H1 (cell line): Measurements from ENCODE around the gene MYL6B. TPM values are rescaled to one million over a fixed set of nuclear protein-coding genes. Genes with fewer than 3 reads are reported as not detected.

Experiments
- CTCF ChIA-PET: fragments of 300-600 bp; sonication (Branson Sonifier 250); formaldehyde crosslinking; loops from one replicate; lab custom pipeline; 2021; ENCODE audit not compliant: partially characterized antibody; lab: Charles Lee
- POLR2A ChIA-PET: fragments of 300-600 bp; sonication (Branson Sonifier 250); formaldehyde crosslinking; loops from one replicate; lab custom pipeline; 2021; ENCODE audit warnings: inconsistent platforms; ENCODE audit not compliant: partially characterized antibody; lab: Charles Lee
- DNase-seq, 2 experiments: peaks; one replicate each; pipeline versions ENCODE4 v3.0.0 to v3.0.0-alpha.2; 2010 to 2022; ENCODE audit warnings: low spot score in 2 of 2, low read depth in 1 of 2, mixed read lengths in 1 of 2
- FAIRE-seq: peaks from 2 replicates; lab custom pipeline; 2011; peaks lifted over from hg19 to GRCh38; lab: Jason Lieb, UNC
- H2AFZ ChIP-seq: 2 replicates; pipeline ENCODE4 v1.8.1; 2012; ENCODE audit warnings: low read length, inconsistent platforms
- H2AK5ac ChIP-seq: 2 replicates; pipeline ENCODE4 v1.6.1; 2013; ENCODE audit warnings: low read depth, low read length
- H2BK120ac ChIP-seq: replicated peaks from 2 replicates; pipeline ENCODE3; 2013; ENCODE audit warnings: low read depth, low read length, inconsistent platforms
- H2BK12ac ChIP-seq: 2 replicates; pipeline ENCODE4 v1.6.1; 2013; ENCODE audit warnings: low read depth, low read length
- H2BK15ac ChIP-seq: 2 replicates; pipeline ENCODE4 v1.6.1; 2013; ENCODE audit warnings: low read length
- H2BK20ac ChIP-seq: 2 replicates; pipeline ENCODE4 v1.6.1; 2013; ENCODE audit warnings: low read length
- H2BK5ac ChIP-seq: 2 replicates; pipeline ENCODE4 v1.6.1; 2013; ENCODE audit warnings: low read depth, low read length
- H3K14ac ChIP-seq: 2 replicates; pipeline ENCODE4 v1.6.1; 2013; ENCODE audit warnings: inconsistent platforms; ENCODE audit not compliant: insufficient read length
- H3K18ac ChIP-seq: 2 replicates; pipeline ENCODE4 v1.6.1; 2013; ENCODE audit warnings: low read length; ENCODE audit errors: extremely low read depth
- H3K23ac ChIP-seq: 2 replicates; pipeline ENCODE4 v1.6.1; 2013; ENCODE audit warnings: inconsistent platforms; ENCODE audit not compliant: insufficient read length
- H3K23me2 ChIP-seq: 2 replicates; pipeline ENCODE4 v1.6.1; 2013; ENCODE audit warnings: low read depth, low read length
- H3K27ac ChIP-seq: 2 replicates; pipeline ENCODE4 v1.6.1; 2011; ENCODE audit warnings: low read depth, low read length, inconsistent platforms
- H3K27me3 ChIP-seq, 4 experiments: replicated peaks in 1 of 4; 1 replicate in 1 of 4; 2 replicates in 3 of 4; pipeline versions ENCODE4 v1.6.1 to v1.8.1; 2011 to 2013; ENCODE audit warnings: low read length in 3 of 4, mild to moderate bottlenecking in 3 of 4, inconsistent platforms in 2 of 4, mixed read lengths in 2 of 4, moderate library complexity in 1 of 4; ENCODE audit not compliant: control insufficient read depth in 3 of 4, insufficient read depth in 3 of 4; ENCODE audit errors: extremely low read depth in 1 of 4
- H3K36me3 ChIP-seq, 4 experiments: 2 replicates each; pipeline versions ENCODE4 v1.6.1 to v1.8.1; 2011 to 2013; ENCODE audit warnings: mild to moderate bottlenecking in 4 of 4, low read length in 3 of 4, moderate library complexity in 2 of 4, control low read depth in 1 of 4, inconsistent platforms in 1 of 4; ENCODE audit not compliant: insufficient read depth in 4 of 4, control insufficient read depth in 2 of 4
- H3K4ac ChIP-seq: replicated peaks from 2 replicates; pipeline ENCODE3; 2013; ENCODE audit warnings: low read length, low read depth, mixed read lengths, inconsistent platforms; ENCODE audit not compliant: insufficient read length
- H3K4me1 ChIP-seq, 4 experiments: replicated peaks in 1 of 4; 1 replicate in 1 of 4; 2 replicates in 3 of 4; pipeline versions ENCODE4 v1.6.1 to v1.8.1; 2011 to 2013; ENCODE audit warnings: low read length in 3 of 4, inconsistent platforms in 2 of 4, mixed read lengths in 1 of 4; ENCODE audit not compliant: insufficient read depth in 4 of 4, control insufficient read depth in 3 of 4
- H3K4me2 ChIP-seq, 2 experiments: 2 replicates each; pipeline versions ENCODE4 v1.6.1 to v1.8.1; 2011 to 2013; ENCODE audit warnings: low read depth in 2 of 2, low read length in 2 of 2, control low read depth in 1 of 2, inconsistent platforms in 1 of 2, mild to moderate bottlenecking in 1 of 2; ENCODE audit not compliant: insufficient read depth in 1 of 2
- H3K4me3 ChIP-seq, 4 experiments: fragments of 200-600, 300-600 bp in 1 of 4; sonication (generic), shearing (Covaris generic), sonication (Bioruptor Twin) in 1 of 4; 2 replicates each; pipeline versions ENCODE4 v1.5.1 to v1.8.1; 2011 to 2016; ENCODE audit warnings: low read length in 4 of 4, low read depth in 3 of 4, control low read depth in 2 of 4, inconsistent platforms in 2 of 4, mild to moderate bottlenecking in 2 of 4, mixed read lengths in 1 of 4, moderate library complexity in 1 of 4; ENCODE audit not compliant: insufficient read depth in 2 of 4; ENCODE audit errors: extremely low read depth in 1 of 4
- H3K56ac ChIP-seq: replicated peaks from 2 replicates; pipeline ENCODE3; 2013; ENCODE audit warnings: low read depth, mild to moderate bottlenecking, mixed read lengths, low read length, inconsistent platforms; ENCODE audit not compliant: insufficient read length
- H3K79me1 ChIP-seq: 2 replicates; pipeline ENCODE4 v1.6.1; 2013; ENCODE audit warnings: low read depth, low read length, control low read depth
- H3K79me2 ChIP-seq, 2 experiments: 2 replicates each; pipeline versions ENCODE4 v1.6.1 to v1.8.1; 2012 to 2013; ENCODE audit warnings: low read length in 2 of 2, mild to moderate bottlenecking in 2 of 2, inconsistent platforms in 1 of 2; ENCODE audit not compliant: insufficient read depth in 2 of 2, control insufficient read depth in 1 of 2
- H3K9ac ChIP-seq, 4 experiments: replicated peaks in 1 of 4; 1 replicate in 1 of 4; 2 replicates in 3 of 4; pipeline versions ENCODE4 v1.6.1 to v1.8.1; 2011 to 2013; ENCODE audit warnings: low read depth in 3 of 4, low read length in 3 of 4, control low read depth in 2 of 4, mild to moderate bottlenecking in 2 of 4, moderate library complexity in 2 of 4, inconsistent platforms in 1 of 4; ENCODE audit errors: extremely low read depth in 1 of 4
- H3K9me3 ChIP-seq, 2 experiments: 2 replicates each; pipeline versions ENCODE4 v1.6.1 to v1.8.1; 2012 to 2013; ENCODE audit warnings: mild to moderate bottlenecking in 2 of 2, moderate library complexity in 2 of 2, control low read depth in 1 of 2, inconsistent platforms in 1 of 2, low read depth in 1 of 2, low read length in 1 of 2, mixed read lengths in 1 of 2; ENCODE audit not compliant: insufficient read depth in 2 of 2
- H4K20me1 ChIP-seq, 2 experiments: replicated peaks in 1 of 2; 2 replicates each; pipeline versions ENCODE3 to v1.8.1; 2011 to 2013; ENCODE audit warnings: inconsistent platforms in 2 of 2, low read length in 2 of 2, mild to moderate bottlenecking in 1 of 2; ENCODE audit not compliant: insufficient read depth in 2 of 2, control insufficient read depth in 1 of 2
- H4K5ac ChIP-seq: 2 replicates; pipeline ENCODE4 v1.6.1; 2013; ENCODE audit warnings: low read length, low read depth, mixed read lengths, inconsistent platforms; ENCODE audit not compliant: insufficient read length
- H4K8ac ChIP-seq: 2 replicates; pipeline ENCODE4 v1.8.0; 2013; ENCODE audit warnings: mild to moderate bottlenecking, moderate library complexity, low read length, inconsistent platforms; ENCODE audit not compliant: insufficient read depth; ENCODE audit errors: extremely low read depth
- H4K91ac ChIP-seq: replicated peaks from 2 replicates; pipeline ENCODE3; 2013; ENCODE audit warnings: low read length, mixed read lengths, inconsistent platforms; ENCODE audit not compliant: insufficient read length
- CBX5 ChIP-seq: fragments of 300-800, 300-1000 bp; sonication (generic); IDR thresholded peaks from 2 replicates; pipeline ENCODE4 v1.7.1; 2016; ENCODE audit warnings: antibody characterized with exemption, low read length, low read depth
- CBX8 ChIP-seq: fragments of 300-800, 300-1000 bp; sonication (generic); IDR thresholded peaks from 2 replicates; pipeline ENCODE4 v1.7.1; 2016; ENCODE audit warnings: low read depth, low read length, borderline replicate concordance
- EGR1 ChIP-seq: IDR thresholded peaks from 2 replicates; pipeline ENCODE4 v1.6.1; 2011; ENCODE audit warnings: low read depth, low read length, borderline replicate concordance
- FOSL1 ChIP-seq: IDR thresholded peaks from 2 replicates; pipeline ENCODE4 v1.6.1; 2011; ENCODE audit warnings: mild to moderate bottlenecking, low read depth, low read length, moderate library complexity; ENCODE audit not compliant: insufficient read depth
- JUN ChIP-seq: IDR thresholded peaks from 2 replicates; pipeline ENCODE4 v1.6.1; 2011; ENCODE audit warnings: low read depth, mild to moderate bottlenecking, improper control_type of control experiment, low read length
- SP4 ChIP-seq: IDR thresholded peaks from 2 replicates; pipeline ENCODE4 v1.6.1; 2012; ENCODE audit warnings: low read length, inconsistent platforms
- TCF12 ChIP-seq: IDR thresholded peaks from 2 replicates; pipeline ENCODE4 v1.6.1; 2011; ENCODE audit warnings: low read depth, mild to moderate bottlenecking, low read length
- WGBS, 2 experiments: shearing (Covaris generic) in 1 of 2; methylation state at CpG; one replicate each; pipeline versions ENCODE4 v1.1.6 to v1.1.7; 2013 to 2015; ENCODE audit warnings: low lambda C conversion rate in 2 of 2, mixed read lengths in 2 of 2, inconsistent platforms in 1 of 2, low coverage in 1 of 2, missing lambda C conversion rate in 1 of 2; ENCODE audit not compliant: insufficient replicate concordance in 2 of 2, insufficient coverage in 1 of 2, insufficient read length in 1 of 2; ENCODE audit errors: extremely low coverage in 1 of 2, missing lambda C conversion rate in 1 of 2; 5-methylcytosine and 5-hydroxymethylcytosine counted together
- polyA plus RNA-seq, 7 experiments: library from polyadenylated mRNA; depleted of rRNA in 3 of 7; stranded (reverse) in 5 of 7; unstranded in 2 of 7; fragments of >200 nt in 5 of 7; fragments of 200-250 nt in 2 of 7; gene quantifications; 1 replicate in 5 of 7; 2 replicates in 1 of 7; 4 replicates in 1 of 7; pipeline versions ENCODE4 v1.2.1 to v1.2.3, GENCODE V29; 2011 to 2013; ENCODE audit warnings: missing spikeins in 2 of 7, mixed read lengths in 2 of 7
- total RNA-seq: library from RNA; stranded (reverse); fragmentation: NEBNext Ultra II Directional; extraction: Animal tissue kit (Norgen Biotek cat#: 25700); gene quantifications from 2 replicates; pipeline ENCODE4 v1.2.1, GENCODE V29; 2021
- TF ChIP-seq, protein P1 (sequence below), 3 experiments: IDR thresholded peaks; 1 replicate in 2 of 3; 2 replicates in 1 of 3; pipeline versions ENCODE4 v1.5.1 to v1.6.1; 2011; ENCODE audit warnings: low read length in 3 of 3, mild to moderate bottlenecking in 3 of 3, inconsistent platforms in 2 of 3, low read depth in 1 of 3, moderate library complexity in 1 of 3; ENCODE audit not compliant: insufficient read depth in 1 of 3; ENCODE audit errors: control extremely low read depth in 1 of 3

The MYL6B gene
- total and polyA plus RNA-seq, 2 of the 8 experiments (the other 6 are each of a cell fraction or from before 2014, with no cell fraction given), result 163 to 202 TPM

DNA sequence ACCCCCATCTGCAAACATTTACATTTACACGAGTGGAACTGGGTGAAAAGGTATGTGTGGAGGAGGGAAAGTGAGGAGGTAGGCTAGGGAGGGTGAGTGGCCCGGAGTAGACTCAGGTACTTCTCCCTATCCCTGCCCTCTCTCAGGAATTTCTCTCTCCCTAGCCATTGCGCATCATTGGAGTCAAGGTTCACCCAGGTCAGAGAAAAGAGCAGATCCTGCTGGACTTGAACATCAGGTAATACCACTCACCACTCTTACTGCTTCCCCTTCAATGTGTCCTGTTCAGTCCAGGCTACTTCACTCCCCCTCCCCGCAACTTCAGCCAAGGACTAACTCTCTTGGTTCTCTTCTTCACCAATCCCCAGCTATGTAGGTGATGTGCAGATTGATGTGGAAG is 21.5 kb upstream of the MYL6B start:
- H3K79me2 ChIP-seq, result peaks cover 0 to 10% of the 10 kb centered on the region in 2 experiments; a peak in 1 of 4 replicates
- H3K18ac ChIP-seq, result no peak overlapping the region
- no peak for TF ChIP-seq TCF12
- no peak for TF ChIP-seq CBX8
- TF ChIP-seq CBX5, result no peak
- no peak for TF ChIP-seq JUN
- TF ChIP-seq SP4, result no peak
- TF ChIP-seq, protein P1, sequence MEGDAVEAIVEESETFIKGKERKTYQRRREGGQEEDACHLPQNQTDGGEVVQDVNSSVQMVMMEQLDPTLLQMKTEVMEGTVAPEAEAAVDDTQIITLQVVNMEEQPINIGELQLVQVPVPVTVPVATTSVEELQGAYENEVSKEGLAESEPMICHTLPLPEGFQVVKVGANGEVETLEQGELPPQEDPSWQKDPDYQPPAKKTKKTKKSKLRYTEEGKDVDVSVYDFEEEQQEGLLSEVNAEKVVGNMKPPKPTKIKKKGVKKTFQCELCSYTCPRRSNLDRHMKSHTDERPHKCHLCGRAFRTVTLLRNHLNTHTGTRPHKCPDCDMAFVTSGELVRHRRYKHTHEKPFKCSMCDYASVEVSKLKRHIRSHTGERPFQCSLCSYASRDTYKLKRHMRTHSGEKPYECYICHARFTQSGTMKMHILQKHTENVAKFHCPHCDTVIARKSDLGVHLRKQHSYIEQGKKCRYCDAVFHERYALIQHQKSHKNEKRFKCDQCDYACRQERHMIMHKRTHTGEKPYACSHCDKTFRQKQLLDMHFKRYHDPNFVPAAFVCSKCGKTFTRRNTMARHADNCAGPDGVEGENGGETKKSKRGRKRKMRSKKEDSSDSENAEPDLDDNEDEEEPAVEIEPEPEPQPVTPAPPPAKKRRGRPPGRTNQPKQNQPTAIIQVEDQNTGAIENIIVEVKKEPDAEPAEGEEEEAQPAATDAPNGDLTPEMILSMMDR (IDR thresholded peaks at IDR 0.05; ENCODE audit: control extremely low read depth in 1 of 3, insufficient read depth in 1 of 3, low read depth in 1 of 3, low read length in 3 of 3), result no peak
- TF ChIP-seq FOSL1, result no peak
- TF ChIP-seq EGR1, result no peak
- peaks cover 0 to 2% of the 10 kb centered on the region in 2 experiments for H4K20me1 ChIP-seq
- no peak overlapping the region for H3K23ac ChIP-seq
- no peak overlapping the region for H2BK20ac ChIP-seq
- no peaks in the 10 kb centered on the region for H3K79me1 ChIP-seq
- ChIA-PET POLR2A (interaction anchor here (0.9 to 5.3 kb wide), 2 partner anchors 13 to 21 kb away, joined by 3 to 161 read pairs; partner anchors contain the start of genes RPL41 and ZC3H10), CTCF (interaction anchor here (0.9 to 5.4 kb wide), 3 partner anchors 11 to 76 kb away, joined by 3 to 46 read pairs (median 4); partner anchors contain the start of gene ZC3H10)
- DNase-seq (no peak), FAIRE-seq (no peak)
- H2BK120ac ChIP-seq, result no peak overlapping the region
- no peak overlapping the region for H2BK12ac ChIP-seq
- H3K4me3 ChIP-seq, result no peak overlapping the region
- H3K27ac ChIP-seq, result no peak overlapping the region
- no peaks in the 10 kb centered on the region for H3K27me3 ChIP-seq
- H3K9me3 ChIP-seq, result no peaks in the 10 kb centered on the region; a peak in 1 of 4 replicates
- H4K8ac ChIP-seq, result no peak overlapping the region
- H2AFZ ChIP-seq, result no peak overlapping the region
- H4K91ac ChIP-seq, result no peak overlapping the region
- peaks cover 12% of the 10 kb centered on the region for H3K23me2 ChIP-seq
- 97% methylated on average over 4 of the region's 4 CpGs; no CpG with 5 or more reads in 1 of the 2 experiments for WGBS, 2 experiments
- H2AK5ac ChIP-seq, result no peak overlapping the region
- H2BK5ac ChIP-seq, result no peak overlapping the region
- no peak overlapping the region for H3K9ac ChIP-seq
- peaks cover 0 to 13% (median 5%) of the 10 kb centered on the region in 4 experiments; a peak in 5 of 7 replicates for H3K4me1 ChIP-seq
- no peak overlapping the region for H4K5ac ChIP-seq
- H3K4ac ChIP-seq, result no peak overlapping the region
- H3K4me2 ChIP-seq, result no peak overlapping the region; a peak in 1 of 4 replicates
- peaks cover 11 to 43% (median 34%) of the 10 kb centered on the region in 4 experiments for H3K36me3 ChIP-seq
- no peak overlapping the region for H3K14ac ChIP-seq
- H2BK15ac ChIP-seq, result no peak overlapping the region
- no peak overlapping the region for H3K56ac ChIP-seq
